NB4 (cell line): ENCODE data around the gene AGPAT3.

ENCODE experiments used
- CTCF ChIP-seq: IDR thresholded peaks from one replicate; pipeline ENCODE4 v1.5.1; 2012; ENCODE audit warnings: low read depth, low read length
- MYC ChIP-seq: IDR thresholded peaks from 2 replicates; pipeline ENCODE4 v1.6.1; 2011; ENCODE audit warnings: low read depth, low read length
- POLR2A ChIP-seq: IDR thresholded peaks from 2 replicates; pipeline ENCODE4 v1.6.1; 2011; ENCODE audit warnings: mild to moderate bottlenecking; ENCODE audit not compliant: insufficient read length; ENCODE audit errors: extremely low read depth

- TF ChIP-seq POLR2A, result no peak
- TF ChIP-seq CTCF, result no peak
- TF ChIP-seq MYC, result no peak
Observed at GRCh38 chr21:44013380-44014088, 148.5 kb downstream of the AGPAT3 start.
